Measurements from ENCODE around the gene OXTR.

GRCh38 chr3:8816106-8816505 lies 46.7 kb upstream of the OXTR start:
- TF ChIP-seq CTCF (IDR thresholded peaks at IDR 0.05), result no peak
- TF ChIP-seq POLR2A (IDR thresholded peaks at IDR 0.05), result no peak
- TF ChIP-seq POLR2AphosphoS5 (IDR thresholded peaks at IDR 0.05), result no peak
